Uterus (tissue), 4 donors: ENCODE results near the gene SLC2A11. TPM values are rescaled to one million over a fixed set of nuclear protein-coding genes. Genes with fewer than 3 reads are reported as not detected.

Experiments used
- DNase-seq, 2 donors: peaks; one replicate each; pipeline ENCODE4 v3.0.0-alpha.2; 2019 to 2020
- H3K27ac ChIP-seq, 2 donors: fragments of 200-600 bp; sonication (generic); 1 replicate in 1 of 2; 2 replicates in 1 of 2; pipeline ENCODE4 v1.5.1; 2016 to 2018
- H3K27me3 ChIP-seq, 2 donors: fragments of 200-600 bp; sonication (generic); one replicate each; pipeline ENCODE4 v1.5.1; 2018 to 2019; ENCODE audit warnings: control low read depth in 1 of 2
- H3K36me3 ChIP-seq, 2 donors: fragments of 200-600 bp; sonication (generic); one replicate each; pipeline ENCODE4 v1.5.1; 2019; ENCODE audit warnings: control low read depth in 1 of 2
- H3K4me1 ChIP-seq, 2 donors: fragments of 200-600 bp; sonication (generic); one replicate each; pipeline ENCODE4 v1.5.1; 2018 to 2019; ENCODE audit warnings: control low read depth in 1 of 2
- H3K4me3 ChIP-seq, 2 donors: fragments of 200-600 bp; sonication (generic); 1 replicate in 1 of 2; 2 replicates in 1 of 2; pipeline ENCODE4 v1.5.1; 2018 to 2019; ENCODE audit warnings: mild to moderate bottlenecking in 1 of 2
- H3K9me3 ChIP-seq, 2 donors: fragments of 200-600 bp; sonication (generic); one replicate each; pipeline ENCODE4 v1.5.1; 2019; ENCODE audit warnings: control low read depth in 1 of 2
- CTCF ChIP-seq, 4 experiments: fragments of 200-600 bp in 2 of 4; fragments of 450-650 bp in 2 of 4; sonication (generic) in 2 of 4; IDR thresholded peaks; one replicate each; pipeline ENCODE4 v1.5.1; 2016 to 2019; ENCODE audit warnings: antibody characterized with exemption in 4 of 4, mild to moderate bottlenecking in 2 of 4, moderate library complexity in 1 of 4
- POLR2A ChIP-seq, 2 donors: fragments of 450-650 bp; IDR thresholded peaks; one replicate each; pipeline ENCODE4 v1.6.1; 2016; ENCODE audit warnings: antibody characterized with exemption in 2 of 2, mild to moderate bottlenecking in 1 of 2, moderate library complexity in 1 of 2
- intact Hi-C: fragments of 100-400 bp; cut with DNase I; formaldehyde crosslinking; loops from one replicate; pipeline ENCODE4 v1.15.1; 2023; ENCODE audit warnings: low total_unique reads
- total RNA-seq, 4 donors: library from RNA; depleted of rRNA in 3 of 4; stranded (reverse); fragments of >200 nt in 3 of 4; gene quantifications; one replicate each; pipeline versions ENCODE4 v1.1.0 to v1.2.4, GENCODE V29; 2014 to 2023
- donor health status: DM: yes; HTN: yes; CAD: no.

Gene SLC2A11
- total RNA-seq, 4 donors from 2014 or later, result under 0.01 to 63.3 (median 15.0) TPM

DNA sequence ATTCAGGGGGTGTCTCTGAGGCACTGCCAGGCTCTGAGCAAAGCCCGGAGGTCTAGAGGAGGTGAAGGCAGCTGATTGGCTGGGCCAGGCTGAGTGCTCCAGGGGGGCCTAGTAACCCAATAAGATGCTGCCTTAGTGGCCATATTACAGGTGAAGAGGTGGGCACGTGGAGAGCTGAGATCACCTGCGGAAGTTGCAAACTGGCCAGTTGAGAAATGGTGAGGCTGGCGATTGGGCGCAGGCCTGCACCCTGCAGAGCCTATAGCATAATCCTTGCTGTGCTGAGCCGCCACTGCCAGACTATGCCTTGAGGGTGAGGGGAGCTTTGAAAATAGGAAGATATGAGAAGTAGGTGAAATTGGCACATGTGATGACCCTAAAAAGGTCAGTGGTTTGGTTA, 40.5 kb upstream of the SLC2A11 start:
- DNase-seq, result no peak
- H3K9me3 ChIP-seq, result no peaks in the 10 kb centered on the region
- H3K4me1 ChIP-seq, result no peaks in the 10 kb centered on the region
- H3K27ac ChIP-seq, result no peak overlapping the region
- H3K36me3 ChIP-seq, result no peaks in the 10 kb centered on the region
- H3K4me3 ChIP-seq, result no peak overlapping the region
- TF ChIP-seq CTCF (IDR thresholded peaks at IDR 0.05), result no peak
- no peak for TF ChIP-seq POLR2A (IDR thresholded peaks at IDR 0.05)
- intact Hi-C loops, result no loop called here
- no peaks in the 10 kb centered on the region for H3K27me3 ChIP-seq

DNA sequence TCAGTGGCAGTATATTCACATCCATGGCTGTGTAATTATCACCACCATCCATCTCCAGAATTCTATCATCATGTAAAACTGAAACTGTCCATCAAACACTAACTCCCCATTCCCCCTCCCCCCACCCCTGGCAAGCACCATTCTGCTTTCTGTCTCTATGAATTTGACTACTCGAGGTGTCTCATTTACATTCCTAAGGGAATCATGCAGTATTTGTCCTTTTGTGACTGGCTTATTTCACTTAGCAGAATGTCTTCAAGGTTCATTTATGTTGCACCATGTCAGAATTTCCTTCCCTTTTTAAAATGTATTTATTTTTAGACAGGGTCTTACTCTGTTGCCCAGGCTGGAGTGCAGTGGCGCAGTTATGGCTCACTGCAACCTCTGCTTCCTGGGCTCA, 39.1 kb upstream of the SLC2A11 start:
- Histone ChIP-seq H3K36me3 (no peaks in the 10 kb centered on the region), H3K4me3 (no peak overlapping the region), H3K27ac (no peak overlapping the region), H3K4me1 (no peaks in the 10 kb centered on the region), H3K27me3 (no peaks in the 10 kb centered on the region), H3K9me3 (no peaks in the 10 kb centered on the region)
- TF ChIP-seq CTCF (IDR thresholded peaks at IDR 0.05), result no peak
- TF ChIP-seq POLR2A (IDR thresholded peaks at IDR 0.05), result no peak
- intact Hi-C loops, result no loop called here
- DNase-seq, result no peak

DNA sequence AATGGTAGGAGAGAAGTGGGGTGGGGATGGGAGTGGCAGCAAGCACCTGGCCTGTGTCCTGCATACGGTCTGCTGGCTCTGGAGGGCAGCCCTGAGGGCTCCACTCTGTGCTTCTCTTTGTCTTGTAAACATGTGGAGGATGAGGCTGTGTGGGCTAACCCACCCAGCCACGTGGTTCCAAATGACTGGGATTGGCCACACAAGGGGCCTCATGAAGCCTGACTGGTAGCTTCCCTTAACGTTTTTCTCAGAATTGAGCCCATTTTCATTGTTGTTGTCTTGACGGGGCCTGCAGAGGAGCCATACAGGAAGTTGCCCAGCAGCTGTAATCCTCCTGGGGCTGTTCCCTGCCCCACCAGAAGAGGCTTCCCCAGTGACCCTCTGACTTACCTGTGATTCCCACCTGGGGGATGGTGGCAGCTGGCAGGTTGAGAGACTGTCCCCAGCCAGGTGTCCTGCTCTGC, 36.9 kb upstream of the SLC2A11 start:
- intact Hi-C loops, result no loop called here
- Histone ChIP-seq H3K36me3 (no peaks in the 10 kb centered on the region), H3K27me3 (no peaks in the 10 kb centered on the region), H3K4me3 (no peak overlapping the region), H3K27ac (no peak overlapping the region), H3K4me1 (no peaks in the 10 kb centered on the region), H3K9me3 (no peaks in the 10 kb centered on the region)
- DNase-seq, result no peak
- no peak for TF ChIP-seq POLR2A (IDR thresholded peaks at IDR 0.05)
- TF ChIP-seq CTCF (IDR thresholded peaks at IDR 0.05), result no peak

DNA sequence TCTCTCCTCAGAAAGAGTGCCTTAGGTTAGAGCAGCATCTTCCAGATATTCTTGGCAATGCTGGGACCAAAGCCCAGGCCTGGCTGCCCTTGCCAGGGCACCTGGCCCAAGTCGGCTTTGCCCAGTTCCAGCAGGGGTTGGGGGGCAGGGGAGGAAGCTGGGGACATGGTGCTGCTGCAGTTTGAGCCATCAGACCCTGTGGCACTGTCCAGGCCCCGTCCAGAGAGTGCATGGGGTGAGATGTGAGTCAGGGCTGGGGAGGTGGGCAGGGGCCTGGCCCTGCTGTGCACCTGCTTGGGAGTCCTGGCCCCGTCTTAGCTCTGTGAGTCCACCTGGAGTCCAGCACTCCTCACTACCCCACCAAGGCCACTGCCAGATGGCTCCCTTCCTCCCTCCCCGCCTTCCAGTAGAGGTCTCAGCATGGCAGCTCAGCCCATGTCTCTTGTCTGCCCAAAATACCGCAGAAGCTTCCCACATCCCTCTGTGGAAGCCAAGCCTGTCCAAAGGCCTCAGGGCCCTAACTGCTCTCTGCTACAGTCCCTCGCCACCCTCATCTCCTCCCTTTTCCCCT, 35.5 kb upstream of the SLC2A11 start:
- no peaks in the 10 kb centered on the region for H3K36me3 ChIP-seq
- intact Hi-C loops, result no loop called here

More for the DNA sequence above, 35.5 kb upstream of the SLC2A11 start:
- H3K27me3 ChIP-seq, result no peaks in the 10 kb centered on the region
- no peaks in the 10 kb centered on the region for H3K4me1 ChIP-seq
- H3K9me3 ChIP-seq, result no peaks in the 10 kb centered on the region
- no peak overlapping the region for H3K4me3 ChIP-seq
- TF ChIP-seq CTCF (IDR thresholded peaks at IDR 0.05), result no peak
- TF ChIP-seq POLR2A (IDR thresholded peaks at IDR 0.05), result no peak
- DNase-seq, result no peak
- no peak overlapping the region for H3K27ac ChIP-seq
